ENCODE measurements around the gene SHISAL1. TPM values are rescaled to one million over a fixed set of nuclear protein-coding genes. Genes with fewer than 3 reads are reported as not detected.

The SHISAL1 gene
- polyA plus RNA-seq, 1 experiment: 2.4 TPM

DNA sequence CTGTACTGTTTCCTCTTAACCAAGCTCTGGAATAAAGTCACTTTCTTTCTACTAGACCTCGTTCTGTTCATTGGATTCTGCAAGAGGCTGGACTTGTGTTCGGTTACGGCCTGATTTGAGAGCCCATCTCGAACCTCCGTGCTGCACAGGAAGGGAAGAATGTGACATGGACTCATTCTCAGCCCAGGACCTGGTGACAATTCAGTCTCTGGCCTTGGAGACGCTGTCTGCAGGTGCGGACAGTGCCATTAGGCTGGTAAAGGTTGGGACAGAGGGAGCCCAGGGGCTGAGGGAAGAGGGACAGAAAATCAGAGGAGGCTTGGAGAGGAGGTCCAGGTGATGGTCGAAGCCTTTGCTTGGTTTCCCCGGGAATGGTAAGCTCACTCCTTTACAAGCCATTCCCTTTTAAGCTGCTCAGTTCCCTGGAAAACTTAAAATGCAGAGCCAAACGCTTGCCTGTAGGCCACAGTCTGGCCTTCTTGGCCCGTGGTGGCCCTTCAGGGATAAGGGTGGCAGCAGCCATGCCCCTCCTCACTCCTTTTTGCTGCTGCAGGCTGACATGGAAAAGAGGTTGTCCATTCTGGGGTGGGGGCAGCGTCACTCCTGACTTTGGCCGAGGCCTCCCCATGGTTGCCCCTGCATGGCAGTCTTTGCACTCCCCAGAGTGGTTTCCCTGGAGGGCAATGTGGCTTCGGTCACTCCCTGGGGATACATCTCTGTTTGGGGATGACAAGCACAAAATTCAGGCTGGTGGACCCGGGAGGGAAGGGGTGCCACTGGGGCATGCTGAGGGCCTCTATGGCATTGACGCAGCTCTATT, 52.3 kb downstream of the SHISAL1 start:
- no peaks in the 10 kb centered on the region for H3K9me3 ChIP-seq (ENCODE audit: control insufficient read depth, insufficient read depth, low read length)
- DNase-seq (ENCODE audit: low read depth, low spot score): no peak
- POLR2A ChIA-PET: no interaction called here
- TF ChIP-seq, protein P1, sequence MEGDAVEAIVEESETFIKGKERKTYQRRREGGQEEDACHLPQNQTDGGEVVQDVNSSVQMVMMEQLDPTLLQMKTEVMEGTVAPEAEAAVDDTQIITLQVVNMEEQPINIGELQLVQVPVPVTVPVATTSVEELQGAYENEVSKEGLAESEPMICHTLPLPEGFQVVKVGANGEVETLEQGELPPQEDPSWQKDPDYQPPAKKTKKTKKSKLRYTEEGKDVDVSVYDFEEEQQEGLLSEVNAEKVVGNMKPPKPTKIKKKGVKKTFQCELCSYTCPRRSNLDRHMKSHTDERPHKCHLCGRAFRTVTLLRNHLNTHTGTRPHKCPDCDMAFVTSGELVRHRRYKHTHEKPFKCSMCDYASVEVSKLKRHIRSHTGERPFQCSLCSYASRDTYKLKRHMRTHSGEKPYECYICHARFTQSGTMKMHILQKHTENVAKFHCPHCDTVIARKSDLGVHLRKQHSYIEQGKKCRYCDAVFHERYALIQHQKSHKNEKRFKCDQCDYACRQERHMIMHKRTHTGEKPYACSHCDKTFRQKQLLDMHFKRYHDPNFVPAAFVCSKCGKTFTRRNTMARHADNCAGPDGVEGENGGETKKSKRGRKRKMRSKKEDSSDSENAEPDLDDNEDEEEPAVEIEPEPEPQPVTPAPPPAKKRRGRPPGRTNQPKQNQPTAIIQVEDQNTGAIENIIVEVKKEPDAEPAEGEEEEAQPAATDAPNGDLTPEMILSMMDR (IDR thresholded peaks at IDR 0.05; ENCODE audit: low read depth, low read length): no peak
- H3K27me3 ChIP-seq (ENCODE audit: control insufficient read depth, insufficient read depth, low read length): peaks cover 14% of the 10 kb centered on the region
- CTCF ChIA-PET: no interaction called here
- no peak overlapping the region for H3K4me3 ChIP-seq (ENCODE audit: low read depth, low read length)
- H3K27ac ChIP-seq (ENCODE audit: low read depth, low read length): no peak overlapping the region

GRCh38 chr22:44259366-44260215, 53.2 kb downstream of the SHISAL1 start:
- Histone ChIP-seq H3K27me3 (ENCODE audit: control insufficient read depth, insufficient read depth, low read length) (peaks cover 12% of the 10 kb centered on the region), H3K4me3 (ENCODE audit: low read depth, low read length) (no peak overlapping the region), H3K27ac (ENCODE audit: low read depth, low read length) (no peak overlapping the region), H3K9me3 (ENCODE audit: control insufficient read depth, insufficient read depth, low read length) (no peaks in the 10 kb centered on the region)
- ChIA-PET CTCF (interaction anchor here (0.6 kb wide), 1 partner anchor 35 kb away, joined by 3 read pairs; no protein-coding TSS in a partner anchor), POLR2A (no interaction called here)
- TF ChIP-seq, protein P1 (IDR thresholded peaks at IDR 0.05; ENCODE audit: low read depth, low read length): no peak
- DNase-seq (ENCODE audit: low read depth, low spot score): no peak

- peaks cover 9% of the 10 kb centered on the region for H3K27me3 ChIP-seq (ENCODE audit: control insufficient read depth, insufficient read depth, low read length)
- TF ChIP-seq, protein P1 (IDR thresholded peaks at IDR 0.05; ENCODE audit: low read depth, low read length): no peak
- POLR2A ChIA-PET: no interaction called here
- H3K4me3 ChIP-seq (ENCODE audit: low read depth, low read length): no peak overlapping the region
- H3K9me3 ChIP-seq (ENCODE audit: control insufficient read depth, insufficient read depth, low read length): no peaks in the 10 kb centered on the region
- no peak for DNase-seq (ENCODE audit: low read depth, low spot score)
- no peak overlapping the region for H3K27ac ChIP-seq (ENCODE audit: low read depth, low read length)
- CTCF ChIA-PET: no interaction called here
Observed at GRCh38 chr22:44256556-44257485, 55.9 kb downstream of the SHISAL1 start.

DNA sequence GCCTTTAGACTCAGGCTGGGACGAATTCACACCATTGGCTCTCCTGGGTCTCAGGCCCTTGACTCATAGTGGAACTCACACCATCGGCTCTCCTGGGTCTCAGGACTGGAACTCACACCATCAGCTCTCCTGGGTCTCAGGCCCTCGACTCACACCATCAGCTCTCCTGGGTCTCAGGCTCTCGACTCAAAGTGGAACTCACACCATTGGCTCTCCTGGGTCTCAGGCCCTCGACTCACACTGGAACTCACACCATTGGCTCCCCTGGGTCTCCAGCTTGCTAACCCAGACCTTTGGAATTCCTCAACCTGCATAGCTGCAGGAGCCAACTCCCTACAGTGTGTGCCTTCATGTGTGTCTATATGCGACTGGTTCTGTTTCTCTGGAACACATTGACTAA, 56.7 kb downstream of the SHISAL1 start:
- ChIA-PET CTCF (no interaction called here), POLR2A (no interaction called here)
- H3K4me3 ChIP-seq (ENCODE audit: low read depth, low read length): no peak overlapping the region
- H3K27ac ChIP-seq (ENCODE audit: low read depth, low read length): no peak overlapping the region
- TF ChIP-seq, protein P1 (IDR thresholded peaks at IDR 0.05; ENCODE audit: low read depth, low read length): no peak
- no peak for DNase-seq (ENCODE audit: low read depth, low spot score)
- H3K9me3 ChIP-seq (ENCODE audit: control insufficient read depth, insufficient read depth, low read length): no peaks in the 10 kb centered on the region
- H3K27me3 ChIP-seq (ENCODE audit: control insufficient read depth, insufficient read depth, low read length): peaks cover 9% of the 10 kb centered on the region

Data from AG04450 (cell line).